Measurements from ENCODE around the gene TCP10L.
"Not testable (repeated sequence)": the region's sequence is repeated elsewhere in the genome, so short reads cannot be mapped to it uniquely, and the experiment has no call there.

Gene TCP10L

GRCh38 chr21:32587120-32587519, 1.8 kb upstream of the TCP10L start:
- DNase-seq (ENCODE audit: low read depth in 1 of 2, low spot score in 1 of 2), result no peak

GRCh38 chr21:32585970-32586369, 647 bp upstream of the TCP10L start:
- DNase-seq (ENCODE audit: low read depth in 1 of 2, low spot score in 1 of 2), result no peak

GRCh38 chr21:32584472-32584871, 851 bp downstream of the TCP10L start:
- no peak for DNase-seq (ENCODE audit: low read depth in 1 of 2, low spot score in 1 of 2)

GRCh38 chr21:32581732-32582131, 3.6 kb downstream of the TCP10L start:
- DNase-seq (ENCODE audit: low read depth in 1 of 2, low spot score in 1 of 2), result no peak

GRCh38 chr21:32580949-32581348, 4.4 kb downstream of the TCP10L start:
- no peak for DNase-seq (ENCODE audit: low read depth in 1 of 2, low spot score in 1 of 2)

GRCh38 chr21:32578107-32578691, 7.1 kb downstream of the TCP10L start:
- no peak for DNase-seq (ENCODE audit: low read depth in 1 of 2, low spot score in 1 of 2)

GRCh38 chr21:32576011-32576410, 9.3 kb downstream of the TCP10L start:
- no peak for DNase-seq (ENCODE audit: low read depth in 1 of 2, low spot score in 1 of 2)

GRCh38 chr21:32574946-32575925, 10.1 kb downstream of the TCP10L start:
- no peak for DNase-seq (ENCODE audit: low read depth in 1 of 2, low spot score in 1 of 2)

GRCh38 chr21:32572574-32573420, 12.5 kb downstream of the TCP10L start:
- DNase-seq (ENCODE audit: low read depth in 1 of 2, low spot score in 1 of 2), result no peak

- no peak for DNase-seq (ENCODE audit: low read depth in 1 of 2, low spot score in 1 of 2)
These were observed 14.9 kb downstream of the TCP10L start for GRCh38 chr21:32570456-32570855.

GRCh38 chr21:32569261-32570230, 15.8 kb downstream of the TCP10L start:
- peak; percentile 55 to 63 for DNase-seq (ENCODE audit: low read depth in 1 of 2, low spot score in 1 of 2)

- no peak for DNase-seq (ENCODE audit: low read depth in 1 of 2, low spot score in 1 of 2)
These were observed 17.7 kb downstream of the TCP10L start for GRCh38 chr21:32567626-32568025.

GRCh38 chr21:32566741-32567389, 18.5 kb downstream of the TCP10L start:
- no peak for DNase-seq (ENCODE audit: low read depth in 1 of 2, low spot score in 1 of 2)

GRCh38 chr21:32565856-32566465, 19.4 kb downstream of the TCP10L start:
- DNase-seq (ENCODE audit: low read depth in 1 of 2, low spot score in 1 of 2), result no peak

GRCh38 chr21:32562915-32563314, 22.4 kb downstream of the TCP10L start:
- DNase-seq (ENCODE audit: low read depth in 1 of 2, low spot score in 1 of 2), result no peak

- no peak for DNase-seq (ENCODE audit: low read depth in 1 of 2, low spot score in 1 of 2)
These were observed 22.9 kb downstream of the TCP10L start for GRCh38 chr21:32562426-32562825.

- DNase-seq (ENCODE audit: low read depth in 1 of 2, low spot score in 1 of 2), result not testable (repeated sequence)
These were observed 23.8 kb downstream of the TCP10L start for GRCh38 chr21:32561476-32561875.

GRCh38 chr21:32560896-32561295, 24.4 kb downstream of the TCP10L start:
- no peak for DNase-seq (ENCODE audit: low read depth in 1 of 2, low spot score in 1 of 2)

- no peak for DNase-seq (ENCODE audit: low read depth in 1 of 2, low spot score in 1 of 2)
These were observed 26.2 kb downstream of the TCP10L start for GRCh38 chr21:32559006-32559610.

Data from stimulated activated CD4-positive, alpha-beta T cell treated with anti-CD3 and anti-CD28 coated beads, Interleukin-15, amount 100 ng/mL, for 1 hour (primary cell).